ENCODE data around the gene ZNF497. TPM values are rescaled to one million over a fixed set of nuclear protein-coding genes. Genes with fewer than 3 reads are reported as not detected.
A peak's percentile ranks its signal among the peaks of the same experiment; 100 is the strongest.

The ZNF497 gene
- total RNA-seq: 3.4 TPM

DNA sequence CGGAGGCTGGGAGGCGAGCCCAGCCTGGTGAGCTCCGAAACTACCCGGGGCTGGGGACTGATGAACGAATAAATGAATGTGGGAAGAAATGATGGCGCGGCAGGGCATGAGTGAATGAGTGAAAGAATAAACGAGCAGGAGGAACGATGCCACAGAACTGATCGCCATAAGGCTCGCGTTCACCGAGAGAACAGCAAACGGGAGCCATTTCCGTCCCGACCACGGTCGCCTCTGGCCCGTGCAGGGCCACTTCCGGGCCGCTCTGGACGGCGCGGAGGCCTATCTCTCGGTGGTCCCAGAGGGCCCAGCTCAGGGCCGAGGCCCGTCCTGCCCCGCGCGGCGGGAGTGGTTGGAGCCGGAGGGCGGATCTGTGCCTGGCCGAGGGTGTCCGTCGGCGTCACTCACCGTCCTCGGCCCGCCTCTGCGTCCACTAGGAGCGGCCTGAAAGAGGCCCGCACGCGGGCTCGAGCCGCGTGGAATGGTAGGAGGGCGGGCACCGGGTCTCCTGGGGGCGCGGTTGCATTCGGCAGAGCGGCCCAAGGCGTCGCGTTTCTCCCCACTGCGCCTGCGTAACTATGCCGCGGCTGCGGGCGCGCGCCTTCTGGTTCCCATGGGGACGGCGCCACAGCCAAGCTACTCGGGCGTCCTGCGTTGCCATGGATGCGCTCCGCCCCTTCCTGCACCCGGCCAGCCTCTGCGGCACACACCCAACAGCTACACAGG is at the start of gene ZNF497:
TSS of gene ZNF497 (minus strand) at position 480 of the 723 bp plus-strand sequence. CDS start 5,116 bp downstream, outside the sequence.
- H3K9me3 ChIP-seq: no peaks in the 10 kb centered on the region
- no peaks in the 10 kb centered on the region for H3K36me3 ChIP-seq
- intact Hi-C loops (cut with DNase I): no loop called here
- no peaks in the 10 kb centered on the region for H3K27me3 ChIP-seq
- peak within 1 kb of the TSS; percentile 65 to 93 for H3K4me3 ChIP-seq
- peaks cover 17% of the 10 kb centered on the region for H3K4me1 ChIP-seq
- H3K27ac ChIP-seq: peak within 1 kb of the TSS; percentile 79
- peak in 1 of 2 donors; percentile 30 for TF ChIP-seq POLR2A (IDR thresholded peaks at IDR 0.05)
- TF ChIP-seq POLR2AphosphoS5 (IDR thresholded peaks at IDR 0.05; ENCODE audit: insufficient read depth in 1 of 2, low read depth in 1 of 2): peak; percentile 87 to 94
- TF ChIP-seq, protein P1, sequence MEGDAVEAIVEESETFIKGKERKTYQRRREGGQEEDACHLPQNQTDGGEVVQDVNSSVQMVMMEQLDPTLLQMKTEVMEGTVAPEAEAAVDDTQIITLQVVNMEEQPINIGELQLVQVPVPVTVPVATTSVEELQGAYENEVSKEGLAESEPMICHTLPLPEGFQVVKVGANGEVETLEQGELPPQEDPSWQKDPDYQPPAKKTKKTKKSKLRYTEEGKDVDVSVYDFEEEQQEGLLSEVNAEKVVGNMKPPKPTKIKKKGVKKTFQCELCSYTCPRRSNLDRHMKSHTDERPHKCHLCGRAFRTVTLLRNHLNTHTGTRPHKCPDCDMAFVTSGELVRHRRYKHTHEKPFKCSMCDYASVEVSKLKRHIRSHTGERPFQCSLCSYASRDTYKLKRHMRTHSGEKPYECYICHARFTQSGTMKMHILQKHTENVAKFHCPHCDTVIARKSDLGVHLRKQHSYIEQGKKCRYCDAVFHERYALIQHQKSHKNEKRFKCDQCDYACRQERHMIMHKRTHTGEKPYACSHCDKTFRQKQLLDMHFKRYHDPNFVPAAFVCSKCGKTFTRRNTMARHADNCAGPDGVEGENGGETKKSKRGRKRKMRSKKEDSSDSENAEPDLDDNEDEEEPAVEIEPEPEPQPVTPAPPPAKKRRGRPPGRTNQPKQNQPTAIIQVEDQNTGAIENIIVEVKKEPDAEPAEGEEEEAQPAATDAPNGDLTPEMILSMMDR (IDR thresholded peaks at IDR 0.05): peak in 1 of 3 experiments; percentile 9
- DNase-seq (ENCODE audit: extremely low spot score in 2 of 2): peak in 1 of 2 donors; percentile 93

DNA sequence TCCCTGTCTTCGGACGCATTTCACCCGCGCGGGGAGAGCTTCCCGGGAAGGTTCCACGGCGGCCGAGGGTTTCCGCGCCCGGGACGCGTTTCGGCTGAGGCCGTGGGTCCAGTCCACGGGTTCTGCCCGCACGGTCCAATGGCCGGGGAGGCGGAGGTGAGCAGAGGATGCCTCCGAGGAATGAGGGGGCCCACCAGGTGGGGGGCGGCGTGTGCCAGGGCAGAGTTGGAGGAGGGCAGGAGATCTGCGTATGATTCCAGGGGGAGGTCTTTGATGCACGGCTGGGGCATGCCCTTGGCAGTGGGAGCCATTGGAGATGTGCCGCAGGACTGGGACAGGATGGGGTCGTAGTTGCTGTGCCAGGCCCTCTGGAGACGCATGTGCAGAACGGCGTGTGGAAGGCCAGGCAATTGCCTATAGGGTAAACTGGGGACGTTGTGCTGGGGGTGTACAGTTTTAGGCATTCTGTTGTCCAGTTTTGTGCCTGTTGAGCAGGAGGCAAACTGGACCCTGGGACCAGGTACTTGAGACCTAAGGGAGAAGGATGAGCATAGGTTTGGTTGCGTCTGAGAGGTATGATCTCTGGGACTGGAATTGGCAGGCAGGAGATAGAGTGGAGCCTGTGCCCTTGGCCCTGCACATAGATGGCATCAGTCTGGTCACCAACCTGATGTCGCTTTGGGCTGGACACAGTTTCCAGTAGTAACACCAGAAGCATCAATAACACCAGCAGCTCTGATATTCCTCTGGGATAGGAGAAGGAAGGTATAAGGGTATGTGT is 46.6 kb upstream of the ZNF497 start:
- TF ChIP-seq POLR2A (IDR thresholded peaks at IDR 0.05): no peak
- TF ChIP-seq, protein P1 (IDR thresholded peaks at IDR 0.05): no peak
- TF ChIP-seq POLR2AphosphoS5 (IDR thresholded peaks at IDR 0.05; ENCODE audit: insufficient read depth in 1 of 2, low read depth in 1 of 2): no peak
- intact Hi-C loops (cut with DNase I): no loop called here
- H3K27me3 ChIP-seq: no peaks in the 10 kb centered on the region
- no peaks in the 10 kb centered on the region for H3K9me3 ChIP-seq
- H3K27ac ChIP-seq: peak overlapping the region; percentile 82
- DNase-seq (ENCODE audit: extremely low spot score in 2 of 2): no peak
- peak overlapping the region; percentile 63 to 84 for H3K4me3 ChIP-seq
- no peaks in the 10 kb centered on the region for H3K36me3 ChIP-seq
- H3K4me1 ChIP-seq: peaks cover 25% of the 10 kb centered on the region

DNA sequence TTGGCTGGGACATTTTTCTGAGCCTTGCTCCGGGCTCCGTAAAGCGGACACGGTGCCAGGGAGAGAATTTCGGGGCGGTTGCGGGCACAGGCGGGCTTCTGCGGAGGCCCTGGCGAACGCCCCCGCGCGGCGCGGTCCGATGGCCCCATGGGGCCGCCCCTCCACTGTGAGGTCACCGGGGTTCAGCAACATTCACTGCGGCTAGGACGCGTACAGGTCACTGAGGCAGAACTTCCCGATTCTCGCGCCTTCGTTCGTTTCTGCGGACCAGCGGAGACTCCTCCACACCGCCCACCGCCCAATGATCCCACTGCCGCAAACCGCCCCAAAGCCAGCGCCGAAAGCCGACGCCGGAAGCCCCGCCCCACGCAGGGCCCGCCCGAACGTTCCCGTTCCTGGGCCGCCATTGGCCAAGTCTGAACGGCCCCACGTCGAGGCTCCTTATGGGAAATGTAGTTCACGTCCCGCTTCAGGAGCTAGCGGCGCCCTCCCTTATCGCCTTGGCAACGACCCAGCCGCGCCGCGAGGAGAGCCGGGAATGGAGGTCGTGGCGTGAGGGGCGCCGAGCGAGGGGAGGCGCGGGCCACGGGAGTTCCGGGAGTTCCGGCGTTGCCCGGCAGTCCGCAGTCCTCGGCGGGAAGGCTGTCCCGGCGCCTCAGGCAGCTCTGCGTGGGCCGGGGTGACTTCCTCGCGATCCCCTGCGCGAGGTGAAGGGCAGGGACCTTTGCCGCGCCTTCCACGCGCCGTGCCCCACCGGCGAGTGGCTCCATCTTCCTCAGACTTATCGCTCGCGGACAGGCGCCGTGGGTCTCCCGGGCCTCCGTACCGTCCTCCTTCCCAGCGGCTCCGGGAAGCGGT is 45.8 kb upstream of the ZNF497 start, which contains the start of gene ZNF584:
TSS of gene ZNF584 (plus strand) at position 498 of the 858 bp plus-strand sequence. CDS start 499 bp downstream, outside the sequence.
- Histone ChIP-seq H3K4me3 (peak within 1 kb of the TSS; percentile 63 to 84), H3K9me3 (no peaks in the 10 kb centered on the region), H3K27me3 (no peaks in the 10 kb centered on the region), H3K4me1 (peaks cover 25% of the 10 kb centered on the region), H3K27ac (peak within 1 kb of the TSS; percentile 82), H3K36me3 (no peaks in the 10 kb centered on the region)
- intact Hi-C loops (cut with DNase I): no loop called here
- TF ChIP-seq, protein P1 (IDR thresholded peaks at IDR 0.05): no peak
- TF ChIP-seq POLR2AphosphoS5 (IDR thresholded peaks at IDR 0.05; ENCODE audit: insufficient read depth in 1 of 2, low read depth in 1 of 2): peak; percentile 91 to 93
- TF ChIP-seq POLR2A (IDR thresholded peaks at IDR 0.05): peak in 1 of 2 donors; percentile 78
- DNase-seq (ENCODE audit: extremely low spot score in 2 of 2): no peak

DNA sequence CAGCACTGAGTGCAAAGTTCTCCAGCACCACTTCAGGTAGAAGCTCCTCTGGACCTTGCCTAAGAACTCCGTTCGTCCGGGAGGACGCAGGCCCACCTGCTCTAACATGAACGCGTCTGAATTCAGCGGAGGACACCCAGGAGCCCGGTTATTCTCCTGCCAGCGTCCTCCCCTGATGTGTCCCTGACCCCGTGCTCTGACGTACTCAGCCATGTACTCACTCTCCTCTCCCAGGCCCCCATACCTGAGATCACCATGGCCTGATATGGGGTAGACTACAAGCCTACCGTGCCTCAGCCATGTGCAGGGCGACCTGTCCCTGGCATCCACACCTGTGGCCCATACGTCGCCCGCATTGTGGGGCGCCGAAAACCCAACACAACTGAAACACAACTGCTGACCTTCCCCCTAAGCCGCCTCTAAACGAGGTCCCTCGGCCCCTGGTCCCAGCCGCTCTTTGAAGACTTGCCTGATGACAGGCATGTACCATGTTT is 45.2 kb upstream of the ZNF497 start:
- H3K36me3 ChIP-seq: no peaks in the 10 kb centered on the region
- peak overlapping the region; percentile 63 to 84 for H3K4me3 ChIP-seq
- H3K27me3 ChIP-seq: no peaks in the 10 kb centered on the region
- H3K9me3 ChIP-seq: no peaks in the 10 kb centered on the region
- intact Hi-C loops (cut with DNase I): no loop called here
- no peak for DNase-seq (ENCODE audit: extremely low spot score in 2 of 2)
- TF ChIP-seq, protein P1 (IDR thresholded peaks at IDR 0.05): no peak
- no peak for TF ChIP-seq POLR2AphosphoS5 (IDR thresholded peaks at IDR 0.05; ENCODE audit: insufficient read depth in 1 of 2, low read depth in 1 of 2)
- TF ChIP-seq POLR2A (IDR thresholded peaks at IDR 0.05): no peak
- peaks cover 25% of the 10 kb centered on the region for H3K4me1 ChIP-seq
- H3K27ac ChIP-seq: peak overlapping the region; percentile 82
